ENCODE results near the gene C2orf78.
"Not testable (repeated sequence)": the region's sequence is repeated elsewhere in the genome, so short reads cannot be mapped to it uniquely, and the experiment has no call there.

The C2orf78 gene

DNA sequence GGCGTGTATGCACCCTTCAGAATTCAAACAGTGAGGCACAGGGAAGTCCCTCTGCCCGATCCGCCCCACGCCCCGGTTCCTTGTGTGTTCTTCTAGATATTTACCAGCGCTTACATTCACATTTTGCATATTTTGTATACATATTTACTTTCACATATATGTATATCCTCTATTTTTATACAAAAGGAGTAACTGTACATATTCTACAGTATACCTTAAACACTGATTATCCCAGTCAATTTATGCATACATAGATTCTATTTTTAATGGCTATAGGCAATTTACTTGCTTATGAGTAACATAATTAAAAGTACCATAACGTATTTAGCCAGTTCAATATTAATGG lies 3.8 kb upstream of the C2orf78 start:
- DNase-seq (ENCODE audit: low read depth): no peak

DNA sequence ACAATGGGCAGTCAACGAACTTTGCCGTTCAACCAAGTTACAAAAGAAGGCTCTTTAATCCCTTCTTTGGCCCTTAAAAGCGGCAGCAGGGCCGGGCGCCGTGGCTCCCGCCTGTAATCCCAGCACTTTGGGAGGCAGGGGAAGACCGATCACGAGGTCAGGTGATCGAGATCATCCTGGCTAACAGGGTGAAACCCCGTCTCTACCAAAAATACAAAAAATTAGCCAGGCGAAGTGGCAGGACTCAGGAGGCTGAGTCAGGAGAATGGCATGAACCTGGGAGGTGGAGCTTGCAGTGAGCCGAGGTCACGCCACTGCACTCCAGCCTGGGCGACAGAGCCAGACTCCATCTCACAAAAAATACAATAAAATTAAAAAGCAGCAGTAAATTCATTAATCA lies 581 bp upstream of the C2orf78 start:
- not testable (repeated sequence) for DNase-seq (ENCODE audit: low read depth)

DNA sequence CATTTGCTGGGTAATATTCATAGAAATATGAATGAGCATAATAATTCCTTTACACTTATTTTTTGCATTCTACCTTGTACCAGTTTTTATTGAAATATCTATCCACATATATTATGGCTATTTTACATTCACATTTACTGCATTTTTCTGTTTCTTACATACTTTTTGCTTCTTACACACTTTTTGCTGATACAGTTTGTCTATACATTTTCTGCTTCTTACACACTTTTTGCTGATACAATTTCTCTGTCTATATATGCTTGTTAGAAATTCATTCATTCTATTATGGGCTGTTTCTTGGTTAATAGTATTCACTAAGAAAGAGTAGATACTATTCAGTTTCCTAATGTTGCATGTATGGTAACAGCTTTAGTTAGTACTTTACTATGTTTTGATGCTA lies 27.9 kb downstream of the C2orf78 start:
- DNase-seq (ENCODE audit: low read depth): no peak

DNA sequence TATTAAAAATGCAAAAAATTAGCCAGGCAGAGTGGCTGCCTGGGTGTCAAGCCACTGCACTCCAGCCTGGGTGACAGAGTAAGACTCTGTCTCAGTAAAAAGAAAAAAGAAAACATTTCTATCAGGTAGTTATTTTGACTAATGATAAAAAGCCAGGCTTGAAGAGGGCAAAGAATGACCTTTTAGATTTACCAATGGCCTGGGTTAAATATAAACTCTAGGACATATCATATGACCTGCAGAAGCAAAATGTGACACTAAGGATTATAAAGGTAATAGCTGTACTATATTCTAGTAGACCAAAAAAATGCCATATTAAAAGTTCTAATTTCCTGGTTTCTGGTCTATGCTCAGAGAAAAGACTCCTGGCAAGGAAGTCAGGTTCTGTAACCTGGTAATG lies 28.7 kb downstream of the C2orf78 start:
- no peak for DNase-seq (ENCODE audit: low read depth)

DNA sequence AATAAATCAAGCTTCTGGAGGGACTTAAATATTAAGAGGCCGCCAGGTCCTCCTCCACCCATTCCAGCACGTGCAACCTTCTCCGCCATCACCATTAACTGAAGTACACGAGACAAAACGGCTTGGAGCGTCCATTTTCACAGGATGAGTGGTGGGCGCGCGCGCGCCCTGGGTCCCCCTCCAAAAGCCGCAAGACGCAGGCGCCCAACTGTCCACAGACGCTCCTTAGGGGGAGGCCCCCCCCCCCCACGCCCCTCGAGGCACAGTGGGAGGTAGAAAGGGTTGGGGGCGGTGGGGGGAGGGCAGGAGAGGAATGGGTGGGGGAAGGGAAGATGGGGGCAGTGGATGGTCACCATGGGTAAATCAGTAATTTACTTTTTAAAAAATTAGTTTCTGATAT lies 34.3 kb downstream of the C2orf78 start:
- no peak for DNase-seq (ENCODE audit: low read depth)

DNA sequence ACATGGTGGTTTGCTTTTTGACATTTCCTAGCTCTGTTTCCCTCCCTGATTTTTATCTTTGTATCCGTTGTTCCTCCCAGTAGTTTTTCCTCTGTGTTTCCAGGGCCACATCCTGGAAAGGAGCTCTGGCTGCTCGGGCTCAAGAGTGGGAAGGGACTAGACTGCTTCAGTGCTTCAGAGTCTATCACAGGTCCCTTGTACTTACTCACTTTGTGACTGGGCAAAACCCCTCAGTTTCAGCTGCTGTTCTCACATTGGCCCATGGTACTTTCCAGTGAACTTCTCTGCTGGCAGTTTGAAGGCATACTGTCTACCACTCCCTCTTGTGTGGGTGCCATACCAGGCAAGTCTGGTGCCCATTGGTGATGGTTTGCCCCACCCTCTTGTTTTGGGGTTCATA lies 37.2 kb downstream of the C2orf78 start:
- DNase-seq (ENCODE audit: low read depth): no peak

DNA sequence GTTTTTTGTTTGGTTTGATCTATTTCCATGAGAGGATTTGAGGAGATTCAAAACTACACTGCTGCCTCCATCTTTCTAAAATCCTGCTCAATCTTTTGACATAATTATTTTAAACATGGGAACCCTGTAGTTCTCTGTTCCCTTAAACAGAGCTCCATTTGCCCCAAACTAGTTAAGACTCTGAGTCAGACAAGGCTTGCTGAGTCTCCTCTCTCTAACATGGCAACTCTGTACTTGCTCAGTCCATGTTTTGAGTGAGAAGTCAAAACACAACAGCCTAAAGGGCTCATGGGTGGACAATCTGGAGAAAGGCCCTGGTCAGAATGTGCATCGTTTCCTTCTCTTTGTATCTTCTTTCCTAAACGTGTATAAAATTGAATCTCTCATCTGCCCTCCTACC lies 37.7 kb downstream of the C2orf78 start:
- no peak for DNase-seq (ENCODE audit: low read depth)

DNA sequence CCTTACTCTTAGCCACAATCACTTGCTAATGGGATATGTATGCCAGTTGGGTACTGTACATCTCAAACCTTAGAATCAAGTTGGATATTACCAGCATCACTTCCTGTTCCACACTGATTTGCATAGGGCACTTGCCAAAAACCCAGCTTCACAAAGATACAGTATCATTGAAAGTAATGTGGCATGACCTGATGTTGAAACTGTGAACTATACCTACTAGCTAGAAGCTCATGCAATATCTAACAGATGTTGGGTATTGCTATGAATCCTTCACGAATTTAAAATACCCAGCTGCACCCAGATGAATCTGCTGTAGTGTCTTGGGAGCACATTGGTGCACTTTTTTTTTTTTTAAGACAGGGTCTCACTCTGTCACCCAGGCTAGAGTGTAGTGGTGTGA lies 38.3 kb downstream of the C2orf78 start:
- DNase-seq (ENCODE audit: low read depth): no peak

DNA sequence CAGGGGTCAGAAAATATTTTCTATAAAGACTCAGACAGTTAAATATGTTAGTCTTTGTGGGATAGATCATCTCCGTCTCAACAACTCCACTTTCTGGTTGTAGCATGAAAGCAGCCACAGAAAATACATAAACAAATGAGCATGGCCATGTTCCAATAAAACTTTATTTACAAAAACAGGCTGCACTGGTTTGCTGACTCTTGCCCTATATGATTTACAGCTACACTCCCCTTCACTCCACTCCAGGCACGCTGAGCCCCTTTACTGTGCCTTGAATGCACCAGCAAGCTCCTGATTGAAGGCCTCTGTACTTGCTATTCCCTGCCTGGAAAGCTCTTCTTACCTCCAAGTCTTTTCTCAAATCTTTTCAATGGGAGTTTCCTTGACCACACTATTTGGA lies 39.0 kb downstream of the C2orf78 start:
- DNase-seq (ENCODE audit: low read depth): no peak

DNA sequence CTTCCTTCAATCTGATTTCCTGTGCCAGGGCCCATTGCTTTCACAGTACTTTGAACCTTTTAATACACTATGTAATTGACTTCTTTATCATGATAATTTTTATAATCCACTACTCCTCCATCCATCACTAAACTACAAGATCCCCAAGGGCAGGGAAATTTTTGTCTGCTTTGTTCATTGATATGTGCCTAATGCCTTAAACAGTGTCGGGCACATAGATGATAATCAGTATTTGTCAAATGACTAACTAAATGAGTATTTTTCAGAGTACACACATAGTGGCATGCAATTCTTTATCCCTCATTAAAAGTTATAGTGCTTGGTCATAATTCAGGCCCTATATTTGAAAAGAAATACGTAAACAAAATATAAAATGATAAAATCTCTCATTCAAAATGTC lies 39.4 kb downstream of the C2orf78 start:
- no peak for DNase-seq (ENCODE audit: low read depth)

DNA sequence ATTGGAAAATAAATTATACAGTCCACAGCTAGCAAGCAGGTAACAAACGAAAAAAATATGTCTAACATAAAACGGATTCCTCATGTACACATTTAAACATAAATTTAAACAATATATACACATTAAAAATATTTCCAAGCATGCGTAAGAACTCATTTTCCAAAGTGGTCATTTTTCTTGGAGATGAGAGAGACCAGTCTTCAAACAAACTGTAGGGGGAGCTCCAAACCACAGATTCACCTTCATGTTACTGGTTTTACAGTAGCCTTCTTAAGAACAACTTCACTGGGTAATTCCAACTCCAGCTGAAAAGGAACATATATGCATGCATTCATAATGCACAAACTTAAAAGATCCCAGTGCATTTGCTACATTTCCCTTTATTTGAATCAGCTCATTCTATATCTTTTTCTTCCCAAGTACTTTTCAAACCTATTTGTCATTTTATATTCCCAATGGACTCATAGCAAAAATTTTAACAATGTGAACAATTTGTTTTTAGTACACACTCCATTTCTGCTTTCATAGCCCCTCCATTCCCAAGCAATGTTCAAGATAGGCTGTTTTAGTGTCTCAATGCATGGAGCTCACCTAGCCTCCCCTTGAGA lies 40.0 kb downstream of the C2orf78 start:
- DNase-seq (ENCODE audit: low read depth): peak; percentile 14

DNA sequence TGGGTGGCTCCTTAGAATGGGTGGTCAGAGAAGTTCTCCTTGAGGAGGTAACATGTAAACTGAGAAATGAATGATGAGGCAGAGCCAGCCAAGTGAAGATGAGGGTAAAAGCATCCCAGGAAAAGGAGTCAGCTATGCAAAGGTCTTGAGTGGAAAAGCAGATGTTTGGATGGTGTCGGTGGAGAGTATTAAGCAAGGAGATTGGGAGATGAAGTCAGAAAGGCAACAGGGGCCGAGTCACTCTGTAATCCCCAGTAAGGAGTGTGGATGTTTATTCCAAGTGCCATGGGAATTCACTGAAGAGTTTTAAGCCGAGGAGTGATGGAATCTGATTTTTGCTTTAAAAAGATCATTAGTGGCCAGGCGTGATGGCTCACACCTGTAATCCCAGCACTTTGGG lies 41.4 kb downstream of the C2orf78 start:
- no peak for DNase-seq (ENCODE audit: low read depth)

DNA sequence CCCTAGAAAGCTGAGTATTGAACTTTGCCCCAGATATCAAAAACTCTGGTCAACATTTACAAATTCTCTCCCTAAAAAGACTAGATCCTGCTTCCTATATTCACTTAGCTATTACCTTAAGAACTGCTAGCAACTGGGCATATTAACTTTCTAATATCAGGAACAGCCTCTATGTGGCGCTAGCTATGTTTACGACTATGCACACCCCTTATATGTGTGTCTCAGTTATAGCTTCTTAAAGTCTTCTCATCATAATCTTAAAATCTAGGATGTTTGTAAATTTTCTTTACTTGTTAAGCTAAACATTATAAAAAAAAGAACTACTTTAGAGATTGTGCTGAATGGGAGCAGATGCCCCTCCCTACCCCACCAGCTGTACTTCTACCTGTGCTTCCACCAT lies 43.0 kb downstream of the C2orf78 start:
- DNase-seq (ENCODE audit: low read depth): no peak

DNA sequence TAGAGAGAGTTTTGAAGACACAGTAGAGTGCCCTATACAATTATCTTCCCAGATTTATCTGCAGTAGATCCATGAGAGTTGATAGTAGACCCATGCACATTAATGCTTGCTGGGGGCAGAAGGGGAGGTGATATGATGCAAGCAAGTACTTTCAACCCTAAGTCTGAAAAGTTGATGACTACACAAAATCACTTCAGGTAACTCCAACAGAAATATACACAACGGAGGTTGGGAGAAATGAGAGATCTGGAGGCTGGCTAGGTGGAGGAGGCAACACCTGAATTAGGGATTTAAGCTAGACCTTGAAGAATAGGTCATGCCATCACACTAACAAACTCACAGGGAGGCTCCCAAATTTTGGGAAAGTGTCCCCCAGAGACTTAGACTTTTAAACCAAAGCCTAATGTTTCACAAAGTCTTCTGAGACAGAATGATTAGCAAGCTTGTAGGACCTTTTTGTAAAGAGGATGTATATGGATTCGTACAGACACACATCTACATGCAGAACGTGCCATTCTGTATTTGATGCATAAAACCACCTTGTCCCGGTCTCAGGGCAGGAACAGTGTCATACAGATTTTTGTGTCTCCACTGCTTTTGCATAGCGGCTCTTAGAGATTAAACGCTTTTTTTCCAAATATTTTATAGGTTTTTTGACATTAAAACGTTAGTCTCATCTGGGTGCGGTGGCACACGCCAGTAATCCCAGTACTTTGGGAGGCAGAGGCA lies 43.8 kb downstream of the C2orf78 start:
- no peak for DNase-seq (ENCODE audit: low read depth)

DNA sequence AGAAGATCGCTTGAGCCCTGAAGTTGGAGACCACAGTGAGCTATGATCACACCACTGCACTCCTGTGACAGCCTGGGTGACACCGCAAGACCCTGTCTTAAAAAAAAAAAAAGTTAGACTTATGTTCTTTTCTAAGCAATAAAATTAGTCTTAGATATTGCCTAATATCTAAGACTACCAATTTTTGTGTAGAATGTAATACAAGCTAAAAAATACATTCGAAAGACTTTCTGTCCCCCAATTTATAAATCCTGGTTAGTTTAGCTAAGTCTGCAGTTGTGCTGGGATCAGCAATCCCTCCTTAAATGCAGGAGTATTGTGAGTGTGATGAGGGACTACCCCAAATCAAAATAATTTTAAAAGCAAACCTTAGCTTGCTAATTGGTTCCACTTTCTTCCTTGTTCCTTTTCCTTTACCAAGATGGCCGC lies 44.4 kb downstream of the C2orf78 start:
- DNase-seq (ENCODE audit: low read depth): no peak

DNA sequence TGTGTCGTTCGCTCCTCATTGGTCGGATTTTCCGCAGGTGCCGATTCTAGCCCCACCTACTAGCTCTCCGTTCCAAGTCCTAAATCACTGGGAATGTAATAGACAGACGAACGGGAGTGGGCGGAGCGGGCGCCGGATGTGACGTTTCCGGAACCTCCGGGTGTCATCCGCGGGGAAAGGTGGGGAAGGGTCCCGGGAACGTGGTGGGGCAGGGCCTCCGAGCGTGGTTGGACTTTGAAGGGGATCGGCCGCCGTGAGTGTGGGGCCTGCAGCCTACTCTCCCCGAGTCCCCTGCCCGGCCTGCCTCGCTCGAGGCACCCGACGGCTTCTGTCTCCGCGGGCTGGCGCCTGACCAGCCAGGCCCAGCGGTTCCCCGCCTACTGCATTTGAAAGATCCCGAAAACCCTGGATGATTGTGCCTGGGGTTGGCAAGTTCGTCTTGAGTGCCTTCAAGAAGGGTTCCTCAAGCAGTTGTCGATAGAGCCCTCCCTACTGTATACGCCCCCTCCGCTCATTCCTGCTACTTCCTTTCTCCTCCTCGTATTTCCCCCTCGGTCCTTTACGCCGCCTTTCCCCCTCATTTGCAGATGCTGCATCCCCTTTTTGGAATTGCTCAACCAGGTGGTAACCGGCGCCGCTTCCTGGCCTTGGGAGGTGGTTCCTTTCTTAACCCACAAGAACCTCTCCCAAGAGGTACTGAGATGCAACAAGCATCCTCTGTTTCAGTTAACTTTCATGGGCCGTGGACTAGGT lies 45.0 kb downstream of the C2orf78 start, which contains the start of gene STAMBP:
Gene STAMBP (plus strand): TSS at position 144 of the 753 bp plus-strand sequence. CDS start 1,896 bp downstream, outside the sequence.
- peak; percentile 86 for DNase-seq (ENCODE audit: low read depth)

DNA sequence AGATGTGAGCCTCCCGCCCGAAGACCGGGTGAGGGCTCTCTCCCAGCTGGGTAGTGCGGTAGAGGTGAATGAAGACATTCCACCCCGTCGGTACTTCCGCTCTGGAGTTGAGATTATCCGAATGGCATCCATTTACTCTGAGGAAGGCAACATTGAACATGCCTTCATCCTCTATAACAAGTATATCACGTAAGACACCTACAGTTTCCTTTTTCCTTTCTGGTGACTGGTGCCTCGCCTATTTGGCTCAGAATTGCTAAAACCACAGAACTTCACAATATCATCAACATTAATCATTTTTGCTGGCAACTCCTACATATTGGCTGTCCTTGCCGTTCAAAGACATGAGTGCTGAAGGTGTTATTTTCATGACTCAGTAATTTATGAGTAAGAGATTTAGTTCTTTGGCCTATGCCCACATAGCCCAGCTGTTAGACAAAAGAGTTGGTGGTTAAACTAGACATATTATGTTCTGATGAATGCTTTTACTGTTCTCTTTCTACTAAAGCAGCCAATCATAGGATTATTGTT lies 47.0 kb downstream of the C2orf78 start:
- DNase-seq (ENCODE audit: low read depth): no peak

DNA sequence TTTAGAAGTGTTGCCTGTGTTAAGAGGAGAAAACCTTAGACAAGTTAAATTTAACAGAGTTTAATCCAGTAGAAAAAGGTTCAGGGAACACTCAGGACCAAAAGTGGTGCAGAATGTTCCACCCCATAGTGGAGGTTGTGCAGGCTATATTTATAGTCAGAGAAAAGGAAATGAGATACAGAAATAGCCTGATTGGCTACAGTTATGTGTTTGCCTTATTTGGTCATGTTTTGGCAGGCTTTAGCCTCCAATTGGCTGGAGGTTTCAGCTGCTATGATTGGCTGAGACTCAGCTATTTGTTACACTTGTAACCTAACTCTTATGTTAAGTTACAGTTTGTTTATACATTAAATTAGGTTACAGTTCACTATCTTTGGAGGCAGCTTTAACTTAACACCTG lies 48.9 kb downstream of the C2orf78 start:
- no peak for DNase-seq (ENCODE audit: low read depth)

DNA sequence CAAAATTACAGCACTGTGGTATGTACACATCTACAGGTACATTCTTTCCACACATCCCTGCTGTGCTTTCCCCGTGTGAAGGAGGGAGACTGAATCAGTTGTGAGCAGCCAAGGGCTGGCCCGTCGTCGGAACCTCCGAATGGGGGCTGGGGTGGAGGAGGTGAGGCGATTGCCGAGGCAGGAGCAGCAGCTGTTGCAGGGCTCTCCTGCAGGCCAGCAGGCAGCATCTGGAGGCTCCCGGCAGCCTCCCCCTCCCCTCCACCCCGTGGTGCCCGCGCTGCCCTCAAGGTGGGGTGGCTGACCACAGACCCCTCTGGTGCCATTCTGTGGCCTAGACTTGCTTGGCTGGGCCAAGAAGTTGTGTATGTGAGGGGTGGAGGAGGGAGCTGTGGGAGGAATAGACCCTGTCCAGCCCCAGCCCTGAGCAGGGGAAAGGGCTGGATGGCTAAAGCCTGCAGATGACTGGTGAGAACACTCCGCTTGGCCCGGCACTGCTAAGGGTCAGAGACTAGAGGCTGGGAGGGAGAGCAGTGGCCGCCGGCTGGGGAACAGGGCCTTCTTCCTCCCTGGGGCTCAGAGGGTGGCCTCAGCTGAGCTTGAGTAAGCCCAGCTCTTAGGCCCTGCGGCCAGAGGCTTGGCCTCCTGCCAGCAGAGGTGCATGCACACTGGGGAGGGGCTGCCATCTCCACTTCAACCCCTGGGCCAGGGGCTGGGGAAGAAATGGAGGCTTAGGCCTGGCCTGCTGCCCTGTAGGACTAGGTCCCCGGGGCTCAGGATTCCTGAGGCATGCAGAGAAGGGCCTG lies 52.4 kb downstream of the C2orf78 start:
- DNase-seq (ENCODE audit: low read depth): no peak

DNA sequence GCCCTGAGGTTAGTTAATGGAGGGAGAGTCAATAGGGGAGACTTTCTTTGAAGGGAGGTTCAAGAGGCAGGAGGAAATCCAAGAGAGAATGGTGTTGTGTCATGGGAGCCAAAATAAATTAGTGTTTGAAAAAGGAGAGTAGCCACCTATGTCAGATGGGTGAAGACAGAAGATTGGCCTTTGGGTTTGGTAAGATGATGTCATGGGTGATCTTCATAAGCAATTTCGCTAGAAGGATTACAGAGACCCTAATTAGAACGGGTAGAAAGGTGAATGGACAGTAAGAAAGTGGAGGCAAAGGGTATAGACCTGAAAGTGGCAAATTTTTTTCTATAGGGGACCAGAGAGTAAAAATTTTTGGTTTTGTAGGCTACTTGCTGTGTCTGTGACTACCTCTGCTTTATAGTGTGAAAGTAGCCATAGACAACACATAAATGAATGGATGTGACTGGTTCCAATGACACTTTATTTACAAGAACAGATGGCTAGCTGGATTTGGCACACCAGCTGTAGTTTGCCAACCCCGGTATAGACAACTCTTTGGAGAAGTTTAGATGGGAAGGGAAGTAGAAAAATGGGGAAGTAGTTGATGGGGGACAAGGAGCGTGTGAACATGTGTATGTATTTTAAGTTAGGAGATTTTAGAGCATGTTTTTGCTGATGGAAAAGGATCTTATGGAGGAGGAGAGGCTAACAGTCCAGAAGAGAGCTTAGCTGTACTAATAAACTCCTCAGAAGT lies 54.0 kb downstream of the C2orf78 start:
- no peak for DNase-seq (ENCODE audit: low read depth)

DNA sequence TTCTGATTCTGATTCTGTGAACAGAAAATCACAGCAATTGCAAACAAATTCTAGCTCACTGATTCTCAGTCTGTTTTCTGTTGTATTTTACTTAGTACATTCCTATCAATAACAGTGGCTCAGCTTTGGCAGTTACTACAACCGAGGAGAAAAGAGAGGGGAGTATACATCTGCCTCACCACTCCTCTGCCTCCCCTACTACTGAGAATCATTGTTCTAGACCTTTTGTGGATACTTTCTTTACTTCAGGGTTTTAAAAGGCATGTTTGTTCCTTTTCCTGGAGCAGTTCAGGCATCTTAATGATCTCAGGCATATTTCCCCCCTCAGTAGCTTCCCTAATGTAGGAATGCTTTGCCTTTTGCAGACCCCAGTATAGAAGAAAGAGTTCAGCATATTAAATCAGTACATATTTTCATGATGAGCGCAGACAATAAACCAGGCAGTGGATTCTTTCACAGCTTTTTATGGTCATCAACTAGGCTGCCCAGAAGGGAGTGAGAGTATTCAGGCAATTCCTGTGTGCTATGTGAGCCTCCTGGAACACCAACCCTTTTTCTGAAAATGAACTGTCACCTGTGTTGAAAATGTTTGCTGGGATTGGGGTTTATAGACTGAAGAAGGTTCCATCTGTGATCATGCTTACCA lies 55.0 kb downstream of the C2orf78 start:
- no peak for DNase-seq (ENCODE audit: low read depth)

All from stimulated activated CD8-positive, alpha-beta memory T cell treated with anti-CD3 and anti-CD28 coated beads, Interleukin-12 subunit alpha, Interleukin-12 subunit beta, amount 100 ng/mL, for 1 hour (primary cell).